Body of pancreas (tissue), 4 donors: Measurements from ENCODE around the gene REV3L.

Source experiments
- CTCF ChIP-seq, 7 experiments: fragments of 450-650 bp in 4 of 7; fragments of 200-600 bp in 3 of 7; sonication (generic) in 3 of 7; IDR thresholded peaks; one replicate each; pipeline ENCODE4 v1.5.1; 2016 to 2019; ENCODE audit warnings: antibody characterized with exemption in 7 of 7
- POLR2A ChIP-seq, 3 donors: fragments of 450-650 bp; IDR thresholded peaks; one replicate each; pipeline ENCODE4 v1.6.1; 2016; ENCODE audit warnings: antibody characterized with exemption in 3 of 3, mild to moderate bottlenecking in 2 of 3

- no peak for TF ChIP-seq POLR2A (IDR thresholded peaks at IDR 0.05)
- TF ChIP-seq CTCF (IDR thresholded peaks at IDR 0.05) = no peak
Observed at GRCh38 chr6:111356551-111356950, 126.5 kb downstream of the REV3L start.
